DMS79 treated with DMSO at 0.1 percent for 48 hours (cell line): Measurements from ENCODE around the gene HIPK3.
A peak's percentile ranks its signal among the peaks of the same experiment; 100 is the strongest.

Experiments
- DNase-seq: peaks from one replicate; lab custom pipeline; 2025; lab: John Stamatoyannopoulos, UW

HIPK3 gene

GRCh38 chr11:33390944-33391892, 134.0 kb downstream of the HIPK3 start:
- no peak for DNase-seq

- no peak for DNase-seq
These were observed 134.7 kb downstream of the HIPK3 start for GRCh38 chr11:33391893-33392251.

GRCh38 chr11:33394431-33395109, 137.4 kb downstream of the HIPK3 start:
- DNase-seq = no peak

GRCh38 chr11:33396361-33396760, 139.2 kb downstream of the HIPK3 start:
- DNase-seq = no peak

GRCh38 chr11:33399421-33399820, 142.2 kb downstream of the HIPK3 start:
- DNase-seq = no peak

GRCh38 chr11:33402066-33402465, 144.9 kb downstream of the HIPK3 start:
- peak; percentile 81 for DNase-seq

GRCh38 chr11:33403344-33403743, 146.2 kb downstream of the HIPK3 start:
- DNase-seq = no peak

GRCh38 chr11:33405834-33406602, 148.8 kb downstream of the HIPK3 start:
- DNase-seq = no peak
